ENCODE measurements around the gene MAGEE1.

DNA sequence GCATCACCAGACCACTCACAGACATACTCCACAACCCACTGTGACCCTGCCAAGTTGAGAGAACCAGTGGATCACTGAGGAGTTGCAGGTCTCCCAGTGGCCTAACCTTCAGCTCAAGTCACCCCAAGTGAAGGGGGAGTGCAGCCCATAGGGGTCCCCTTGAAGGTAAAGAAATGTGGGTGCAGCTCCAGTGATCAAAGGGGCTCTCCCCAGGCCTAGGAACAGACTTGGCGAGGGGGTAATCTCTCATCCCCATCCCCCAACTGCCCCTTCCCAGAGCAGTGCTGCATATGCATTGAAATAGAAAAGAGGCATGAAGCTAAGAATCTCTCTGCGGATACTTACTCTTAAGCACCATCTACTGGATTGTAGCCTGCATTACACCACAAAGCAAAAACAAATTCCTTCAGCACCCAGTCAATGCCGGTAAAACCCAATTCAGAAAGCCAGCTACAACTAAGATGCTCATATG, 27.0 kb downstream of the MAGEE1 start:
- TF ChIP-seq, protein P1, sequence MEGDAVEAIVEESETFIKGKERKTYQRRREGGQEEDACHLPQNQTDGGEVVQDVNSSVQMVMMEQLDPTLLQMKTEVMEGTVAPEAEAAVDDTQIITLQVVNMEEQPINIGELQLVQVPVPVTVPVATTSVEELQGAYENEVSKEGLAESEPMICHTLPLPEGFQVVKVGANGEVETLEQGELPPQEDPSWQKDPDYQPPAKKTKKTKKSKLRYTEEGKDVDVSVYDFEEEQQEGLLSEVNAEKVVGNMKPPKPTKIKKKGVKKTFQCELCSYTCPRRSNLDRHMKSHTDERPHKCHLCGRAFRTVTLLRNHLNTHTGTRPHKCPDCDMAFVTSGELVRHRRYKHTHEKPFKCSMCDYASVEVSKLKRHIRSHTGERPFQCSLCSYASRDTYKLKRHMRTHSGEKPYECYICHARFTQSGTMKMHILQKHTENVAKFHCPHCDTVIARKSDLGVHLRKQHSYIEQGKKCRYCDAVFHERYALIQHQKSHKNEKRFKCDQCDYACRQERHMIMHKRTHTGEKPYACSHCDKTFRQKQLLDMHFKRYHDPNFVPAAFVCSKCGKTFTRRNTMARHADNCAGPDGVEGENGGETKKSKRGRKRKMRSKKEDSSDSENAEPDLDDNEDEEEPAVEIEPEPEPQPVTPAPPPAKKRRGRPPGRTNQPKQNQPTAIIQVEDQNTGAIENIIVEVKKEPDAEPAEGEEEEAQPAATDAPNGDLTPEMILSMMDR (conservative IDR thresholded peaks at IDR 0.05 in 1 of 2, IDR thresholded peaks at IDR 0.05 in 1 of 2; ENCODE audit: low read depth in 1 of 2, low read length in 2 of 2) = peak; percentile 30 to 48
- TF ChIP-seq EZH2 (IDR thresholded peaks at IDR 0.05; ENCODE audit: low read length, missing control alignments) = no peak
